Neural cell (in vitro differentiated cells): ENCODE data around the gene HDAC9. TPM values are rescaled to one million over a fixed set of nuclear protein-coding genes. Genes with fewer than 3 reads are reported as not detected.

Experiments used
- H2AFZ ChIP-seq: fragments of 200-600, 300-800 bp; sonication (generic), shearing (Covaris generic); 2 replicates; pipeline ENCODE4 v1.6.0; 2014; ENCODE audit warnings: low read depth, mild to moderate bottlenecking, antibody characterized with exemption, low read length, moderate library complexity
- H3F3A ChIP-seq: fragments of 200-600 bp; shearing (Covaris generic); 2 replicates; pipeline ENCODE4 v1.6.1; 2016; ENCODE audit warnings: mild to moderate bottlenecking, moderate library complexity, mixed read lengths, antibody characterized with exemption, low read length; ENCODE audit not compliant: insufficient read depth, poor library complexity, severe bottlenecking
- H3K27ac ChIP-seq: fragments of 200-600, 300-800 bp; sonication (generic), shearing (Covaris generic); 2 replicates; pipeline ENCODE4 v1.5.1; 2014; ENCODE audit warnings: mild to moderate bottlenecking, low read length, moderate library complexity
- H3K27me3 ChIP-seq: fragments of 300-800, 200-600 bp; sonication (generic), shearing (Covaris generic); 2 replicates; pipeline ENCODE4 v1.6.0; 2014; ENCODE audit warnings: mild to moderate bottlenecking, low read depth, low read length, moderate library complexity; ENCODE audit not compliant: insufficient read depth
- H3K36me3 ChIP-seq: fragments of 300-800, 200-600 bp; sonication (generic), shearing (Covaris generic); 2 replicates; pipeline ENCODE4 v1.5.1; 2014; ENCODE audit warnings: mild to moderate bottlenecking, antibody characterized with exemption, low read length, moderate library complexity; ENCODE audit not compliant: insufficient read depth
- H3K4me2 ChIP-seq: fragments of 300-800, 200-600 bp; sonication (generic), shearing (Covaris generic); 2 replicates; pipeline ENCODE4 v1.6.0; 2014; ENCODE audit warnings: mild to moderate bottlenecking, low read length
- H3K4me3 ChIP-seq: fragments of 300-800, 200-600 bp; sonication (generic), shearing (Covaris generic); 2 replicates; pipeline ENCODE4 v1.5.1; 2014; ENCODE audit warnings: mild to moderate bottlenecking, low read length, moderate library complexity
- H3K79me2 ChIP-seq: fragments of 200-600 bp; shearing (Covaris generic); replicated peaks from 2 replicates; pipeline ENCODE4 v1.6.0; 2014; ENCODE audit warnings: mild to moderate bottlenecking, low read length, moderate library complexity; ENCODE audit not compliant: insufficient read depth
- H3K9ac ChIP-seq: fragments of 300-800, 200-600 bp; sonication (generic), shearing (Covaris generic); 2 replicates; pipeline ENCODE4 v1.6.1; 2016; ENCODE audit warnings: mild to moderate bottlenecking, low read length, mixed read lengths
- H3K9me2 ChIP-seq: fragments of 200-600 bp; shearing (Covaris generic); 2 replicates; pipeline ENCODE4 v1.6.1; 2016; ENCODE audit warnings: mild to moderate bottlenecking, low read length, mixed read lengths; ENCODE audit not compliant: insufficient read depth
- H3K9me3 ChIP-seq: fragments of 200-600, 300-800 bp; sonication (generic), shearing (Covaris generic); 2 replicates; pipeline ENCODE4 v1.6.1; 2016; ENCODE audit warnings: mild to moderate bottlenecking, mixed run types, low read length, moderate library complexity, mixed read lengths
- H4K20me1 ChIP-seq: fragments of 200-600 bp; shearing (Covaris generic); 2 replicates; pipeline ENCODE4 v1.6.1; 2016; ENCODE audit warnings: mild to moderate bottlenecking, mixed run types; ENCODE audit not compliant: insufficient read depth
- EP300 ChIP-seq: fragments of 450-650 bp; conservative IDR thresholded peaks from 2 replicates; pipeline ENCODE4 v1.6.1; 2014; ENCODE audit warnings: antibody characterized with exemption, mild to moderate bottlenecking, moderate library complexity; ENCODE audit not compliant: poor library complexity, severe bottlenecking
- EZH2 ChIP-seq: fragments of 200-600, 300-800 bp; shearing (Covaris generic), sonication (generic); IDR thresholded peaks from 2 replicates; pipeline ENCODE4 v1.6.1; 2014; ENCODE audit warnings: antibody characterized with exemption, low read length, borderline replicate concordance, mild to moderate bottlenecking; ENCODE audit not compliant: insufficient read depth, poor library complexity, severe bottlenecking
- MXI1 ChIP-seq: fragments of 450-650 bp; conservative IDR thresholded peaks from 2 replicates; pipeline ENCODE4 v1.6.1; 2014; ENCODE audit warnings: antibody characterized with exemption, mild to moderate bottlenecking; ENCODE audit not compliant: poor library complexity, severe bottlenecking
- POLR2AphosphoS5 ChIP-seq: IDR thresholded peaks from 2 replicates; pipeline ENCODE4 v1.6.1; 2012
- RAD21 ChIP-seq: fragments of 450-650 bp; conservative IDR thresholded peaks from 2 replicates; pipeline ENCODE4 v1.6.1; 2014; ENCODE audit warnings: antibody characterized with exemption, mild to moderate bottlenecking, moderate library complexity
- SMC3 ChIP-seq: fragments of 450-650 bp; conservative IDR thresholded peaks from 2 replicates; pipeline ENCODE4 v1.6.1; 2014; ENCODE audit warnings: antibody characterized with exemption, mild to moderate bottlenecking, moderate library complexity; ENCODE audit not compliant: poor library complexity
- TAF1 ChIP-seq: IDR thresholded peaks from 2 replicates; pipeline ENCODE4 v1.6.1; 2012; ENCODE audit warnings: low read depth
- polyA plus RNA-seq: library from polyadenylated mRNA; depleted of rRNA; stranded (reverse); fragments of >200 nt; gene quantifications from 2 replicates; pipeline ENCODE4 v1.2.3, GENCODE V29; 2014
- TF ChIP-seq, protein P1 (sequence below): IDR thresholded peaks from 2 replicates; pipeline ENCODE4 v1.6.1; 2012; ENCODE audit warnings: borderline replicate concordance
- TF ChIP-seq, protein P2 (sequence below): fragments of 450-650 bp; IDR thresholded peaks from 2 replicates; pipeline ENCODE4 v1.5.1; 2014; ENCODE audit warnings: antibody characterized with exemption, mild to moderate bottlenecking, moderate library complexity; ENCODE audit not compliant: poor library complexity, severe bottlenecking

HDAC9 gene
- polyA plus RNA-seq, 1 donor from 2014 or later = 15.9 TPM

DNA sequence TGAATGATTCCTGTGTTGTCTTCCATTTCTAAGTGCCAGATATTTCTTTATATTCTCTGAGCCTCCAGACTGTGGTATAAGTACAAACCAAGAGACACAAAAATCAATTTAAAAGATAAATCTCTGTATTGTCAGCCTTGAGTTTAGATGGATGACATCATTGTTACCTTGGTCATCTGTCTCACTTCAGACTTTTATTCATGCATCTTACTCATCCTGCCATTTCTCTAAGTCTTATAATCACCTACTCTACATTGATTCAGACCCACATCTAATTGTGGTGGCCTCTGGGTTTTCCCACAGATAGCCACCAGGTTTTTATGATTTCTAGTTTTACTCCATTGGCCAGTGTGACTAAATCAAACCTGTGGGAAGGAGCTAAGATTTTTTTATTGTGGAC, 26.8 kb upstream of the HDAC9 start:
- H3K27me3 ChIP-seq = no peaks in the 10 kb centered on the region
- no peaks in the 10 kb centered on the region for H4K20me1 ChIP-seq
- H3K4me3 ChIP-seq = no peak overlapping the region
- H3F3A ChIP-seq = no peaks in the 10 kb centered on the region
- no peak overlapping the region for H2AFZ ChIP-seq
- H3K27ac ChIP-seq = no peak overlapping the region
- no peaks in the 10 kb centered on the region for H3K9me2 ChIP-seq
- H3K9me3 ChIP-seq = peaks cover 4% of the 10 kb centered on the region
- no peaks in the 10 kb centered on the region for H3K36me3 ChIP-seq
- TF ChIP-seq TAF1 = no peak
- no peak for TF ChIP-seq EP300
- TF ChIP-seq, protein P1, sequence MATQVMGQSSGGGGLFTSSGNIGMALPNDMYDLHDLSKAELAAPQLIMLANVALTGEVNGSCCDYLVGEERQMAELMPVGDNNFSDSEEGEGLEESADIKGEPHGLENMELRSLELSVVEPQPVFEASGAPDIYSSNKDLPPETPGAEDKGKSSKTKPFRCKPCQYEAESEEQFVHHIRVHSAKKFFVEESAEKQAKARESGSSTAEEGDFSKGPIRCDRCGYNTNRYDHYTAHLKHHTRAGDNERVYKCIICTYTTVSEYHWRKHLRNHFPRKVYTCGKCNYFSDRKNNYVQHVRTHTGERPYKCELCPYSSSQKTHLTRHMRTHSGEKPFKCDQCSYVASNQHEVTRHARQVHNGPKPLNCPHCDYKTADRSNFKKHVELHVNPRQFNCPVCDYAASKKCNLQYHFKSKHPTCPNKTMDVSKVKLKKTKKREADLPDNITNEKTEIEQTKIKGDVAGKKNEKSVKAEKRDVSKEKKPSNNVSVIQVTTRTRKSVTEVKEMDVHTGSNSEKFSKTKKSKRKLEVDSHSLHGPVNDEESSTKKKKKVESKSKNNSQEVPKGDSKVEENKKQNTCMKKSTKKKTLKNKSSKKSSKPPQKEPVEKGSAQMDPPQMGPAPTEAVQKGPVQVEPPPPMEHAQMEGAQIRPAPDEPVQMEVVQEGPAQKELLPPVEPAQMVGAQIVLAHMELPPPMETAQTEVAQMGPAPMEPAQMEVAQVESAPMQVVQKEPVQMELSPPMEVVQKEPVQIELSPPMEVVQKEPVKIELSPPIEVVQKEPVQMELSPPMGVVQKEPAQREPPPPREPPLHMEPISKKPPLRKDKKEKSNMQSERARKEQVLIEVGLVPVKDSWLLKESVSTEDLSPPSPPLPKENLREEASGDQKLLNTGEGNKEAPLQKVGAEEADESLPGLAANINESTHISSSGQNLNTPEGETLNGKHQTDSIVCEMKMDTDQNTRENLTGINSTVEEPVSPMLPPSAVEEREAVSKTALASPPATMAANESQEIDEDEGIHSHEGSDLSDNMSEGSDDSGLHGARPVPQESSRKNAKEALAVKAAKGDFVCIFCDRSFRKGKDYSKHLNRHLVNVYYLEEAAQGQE = no peak
- TF ChIP-seq MXI1 = no peak
- no peak for TF ChIP-seq RAD21
- TF ChIP-seq POLR2AphosphoS5 = no peak
- TF ChIP-seq EZH2 = no peak
- TF ChIP-seq, protein P2, sequence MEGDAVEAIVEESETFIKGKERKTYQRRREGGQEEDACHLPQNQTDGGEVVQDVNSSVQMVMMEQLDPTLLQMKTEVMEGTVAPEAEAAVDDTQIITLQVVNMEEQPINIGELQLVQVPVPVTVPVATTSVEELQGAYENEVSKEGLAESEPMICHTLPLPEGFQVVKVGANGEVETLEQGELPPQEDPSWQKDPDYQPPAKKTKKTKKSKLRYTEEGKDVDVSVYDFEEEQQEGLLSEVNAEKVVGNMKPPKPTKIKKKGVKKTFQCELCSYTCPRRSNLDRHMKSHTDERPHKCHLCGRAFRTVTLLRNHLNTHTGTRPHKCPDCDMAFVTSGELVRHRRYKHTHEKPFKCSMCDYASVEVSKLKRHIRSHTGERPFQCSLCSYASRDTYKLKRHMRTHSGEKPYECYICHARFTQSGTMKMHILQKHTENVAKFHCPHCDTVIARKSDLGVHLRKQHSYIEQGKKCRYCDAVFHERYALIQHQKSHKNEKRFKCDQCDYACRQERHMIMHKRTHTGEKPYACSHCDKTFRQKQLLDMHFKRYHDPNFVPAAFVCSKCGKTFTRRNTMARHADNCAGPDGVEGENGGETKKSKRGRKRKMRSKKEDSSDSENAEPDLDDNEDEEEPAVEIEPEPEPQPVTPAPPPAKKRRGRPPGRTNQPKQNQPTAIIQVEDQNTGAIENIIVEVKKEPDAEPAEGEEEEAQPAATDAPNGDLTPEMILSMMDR = no peak
- TF ChIP-seq SMC3 = no peak
- H3K79me2 ChIP-seq = no peaks in the 10 kb centered on the region
- no peak overlapping the region for H3K4me2 ChIP-seq
- no peak overlapping the region for H3K9ac ChIP-seq

DNA sequence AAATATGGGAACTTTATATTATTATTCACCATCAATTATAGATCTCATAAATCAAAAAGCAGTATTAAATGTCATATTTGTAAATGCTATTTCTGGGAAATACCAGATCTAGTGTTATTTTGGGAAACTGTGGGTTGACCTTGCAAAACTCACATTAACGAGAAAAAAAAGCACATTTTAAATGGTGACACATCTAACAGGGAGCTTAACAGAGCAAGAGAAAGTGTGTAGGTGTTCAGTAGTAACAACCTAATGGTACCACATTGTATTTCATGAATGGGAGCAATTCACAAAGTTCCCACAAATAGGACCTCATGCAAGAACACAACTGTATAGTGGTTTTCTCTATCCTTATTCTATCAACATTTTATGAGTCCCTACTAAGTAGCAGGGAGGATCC, 26.2 kb upstream of the HDAC9 start:
- Histone ChIP-seq H3K9me2 (no peaks in the 10 kb centered on the region), H3K36me3 (no peaks in the 10 kb centered on the region), H3F3A (no peaks in the 10 kb centered on the region), H2AFZ (no peak overlapping the region), H3K4me3 (no peak overlapping the region), H4K20me1 (no peaks in the 10 kb centered on the region), H3K4me2 (no peak overlapping the region), H3K9ac (no peak overlapping the region), H3K27ac (no peak overlapping the region), H3K27me3 (no peaks in the 10 kb centered on the region), H3K79me2 (no peaks in the 10 kb centered on the region), H3K9me3 (peaks cover 4% of the 10 kb centered on the region)
- TF ChIP-seq, protein P2 = no peak
- TF ChIP-seq POLR2AphosphoS5 (no peak), RAD21 (no peak), EZH2 (no peak), TAF1 (no peak), MXI1 (no peak), SMC3 (no peak), EP300 (no peak)
- TF ChIP-seq, protein P1 = no peak
